ENCODE data around the gene CRHR2.

GRCh38 chr7:30727061-30727945 is 45.0 kb upstream of the CRHR2 start:
- TF ChIP-seq CTCF (IDR thresholded peaks at IDR 0.05), result no peak
- TF ChIP-seq POLR2AphosphoS5 (IDR thresholded peaks at IDR 0.05; ENCODE audit: insufficient read depth in 1 of 2, low read depth in 1 of 2), result no peak

Measured in vagina (tissue), 2 donors.